T-helper 2 cell (primary cell): ENCODE data around the gene ACTR5.

ENCODE experiments used
- DNase-seq, 5 experiments: peaks; one replicate each; pipeline versions ENCODE4 v3.0.0 to v3.0.0-alpha.2; 2012 to 2022
- total RNA-seq, 2 donors: gene quantifications; one replicate each; lab custom pipeline; 2026; lab: John Stamatoyannopoulos, UW

Gene ACTR5
- total RNA-seq, result 30.2 to 42.1 reads per million in 2 donors

DNA sequence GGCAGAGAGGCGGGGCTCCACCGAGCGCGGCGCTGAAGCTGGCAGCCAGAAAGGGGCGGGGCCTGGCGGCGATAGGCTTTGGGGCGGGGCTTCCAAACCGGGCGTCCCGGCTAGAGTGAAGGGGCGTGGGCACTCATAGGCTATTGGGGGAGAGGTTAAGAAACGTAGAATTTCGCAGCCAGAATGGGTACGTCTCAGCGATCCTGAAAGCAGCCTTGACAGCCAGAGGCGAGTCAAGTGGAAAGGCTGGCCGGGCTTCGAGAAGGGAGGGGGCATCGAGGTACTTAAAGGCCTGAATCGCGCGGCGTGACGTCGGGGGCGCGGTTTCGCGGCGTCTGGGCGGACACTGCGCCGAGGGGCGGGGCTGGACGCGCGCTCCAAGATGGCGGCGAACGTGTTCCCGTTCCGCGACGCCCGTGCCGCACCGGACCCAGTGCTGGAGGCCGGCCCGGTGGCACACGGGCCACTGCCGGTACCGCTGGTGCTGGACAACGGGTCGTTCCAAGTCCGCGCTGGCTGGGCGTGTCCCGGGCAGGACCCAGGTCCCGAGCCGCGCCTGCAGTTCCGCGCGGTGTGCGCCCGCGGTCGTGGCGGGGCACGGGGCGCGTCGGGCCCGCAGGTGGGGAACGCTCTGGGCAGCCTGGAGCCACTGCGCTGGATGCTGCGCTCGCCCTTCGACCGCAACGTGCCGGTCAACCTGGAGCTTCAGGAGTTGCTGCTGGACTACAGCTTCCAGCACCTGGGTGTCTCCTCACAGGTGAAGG, at the start of gene ACTR5:
Gene ACTR5 (plus strand): TSS at position 364 of the 764 bp plus-strand sequence. CDS start 19 bp downstream, at position 383.
- DNase-seq, result peak; percentile 92 to 96 (median 96)

DNA sequence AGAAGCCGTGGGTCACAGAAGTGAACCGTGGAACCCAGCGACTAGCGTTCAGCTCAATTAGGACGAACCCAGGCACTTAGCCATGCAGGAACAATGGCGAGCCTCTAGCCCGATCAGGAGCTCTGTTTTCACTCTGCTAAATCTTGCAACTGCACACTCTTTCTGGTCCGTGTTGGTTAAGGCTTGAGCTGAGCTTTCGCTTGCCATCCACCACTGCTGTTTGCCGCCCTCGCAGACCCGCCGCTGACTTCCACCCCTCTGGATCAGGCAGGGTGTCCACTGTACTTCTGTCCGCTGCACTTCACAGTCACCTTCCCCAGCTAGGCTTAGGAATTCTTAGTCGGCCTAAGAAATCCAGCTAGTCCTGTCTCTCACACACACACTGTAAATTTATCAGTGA, 49.7 kb upstream of the ACTR5 start:
- DNase-seq, result no peak

DNA sequence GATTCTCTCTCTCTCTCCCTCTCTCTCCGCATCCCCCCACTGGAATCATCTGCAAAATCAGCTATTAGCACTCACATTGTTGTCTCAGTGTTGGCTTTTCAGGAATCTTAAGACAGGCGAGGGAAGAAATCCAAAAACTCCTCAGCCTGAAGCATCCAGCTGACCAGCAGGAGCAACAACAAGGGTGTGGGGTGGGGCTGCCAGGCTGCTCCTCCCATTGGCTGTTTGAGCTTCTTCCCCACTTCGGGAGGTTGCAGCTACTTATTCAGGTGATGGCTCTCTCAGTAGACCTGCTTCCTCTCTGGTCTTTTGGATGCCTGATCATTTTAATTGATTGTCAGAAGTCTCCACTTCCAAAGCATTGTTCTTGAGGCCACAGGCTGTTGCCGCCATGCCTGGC, 48.1 kb upstream of the ACTR5 start:
- no peak for DNase-seq

DNA sequence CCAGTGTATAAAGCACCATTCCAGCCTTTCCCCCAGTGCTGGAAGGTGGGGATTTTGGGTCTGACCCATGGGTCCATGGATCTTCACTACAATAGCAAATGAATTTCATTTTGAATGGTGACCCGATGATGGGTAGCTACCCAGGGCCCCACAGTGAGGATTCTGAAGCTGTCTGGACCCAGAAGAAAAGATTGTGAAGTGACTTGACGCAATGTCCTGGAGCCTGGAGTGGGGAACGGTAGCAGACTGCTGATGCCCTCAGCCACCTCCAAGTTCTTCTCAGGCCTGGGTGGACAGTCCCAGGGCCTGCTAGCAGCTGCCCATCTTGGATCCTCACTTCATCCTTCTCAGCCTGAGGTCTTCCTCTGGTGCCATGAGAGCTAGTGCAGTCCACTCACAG, 47.3 kb upstream of the ACTR5 start:
- DNase-seq, result no peak

DNA sequence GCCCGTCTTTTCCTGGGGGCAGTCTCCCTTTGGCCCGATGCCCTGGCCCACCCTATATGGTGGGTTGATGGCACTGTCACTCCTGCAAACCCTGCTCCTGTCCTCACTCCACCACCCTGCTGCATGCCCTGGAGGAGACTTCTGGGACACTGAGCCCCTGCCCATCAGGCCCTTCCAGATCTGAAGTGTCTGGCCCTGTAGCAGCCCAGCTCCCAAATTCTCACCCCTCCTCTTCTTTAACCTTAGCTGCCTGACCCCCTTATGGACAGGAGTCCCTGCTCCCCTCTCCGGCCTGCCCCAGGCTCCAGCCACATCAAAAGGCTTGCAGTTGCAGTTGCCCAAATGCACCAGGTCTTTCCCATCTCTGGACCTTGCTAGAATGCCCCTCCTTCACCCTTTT, 44.7 kb upstream of the ACTR5 start:
- DNase-seq, result no peak

DNA sequence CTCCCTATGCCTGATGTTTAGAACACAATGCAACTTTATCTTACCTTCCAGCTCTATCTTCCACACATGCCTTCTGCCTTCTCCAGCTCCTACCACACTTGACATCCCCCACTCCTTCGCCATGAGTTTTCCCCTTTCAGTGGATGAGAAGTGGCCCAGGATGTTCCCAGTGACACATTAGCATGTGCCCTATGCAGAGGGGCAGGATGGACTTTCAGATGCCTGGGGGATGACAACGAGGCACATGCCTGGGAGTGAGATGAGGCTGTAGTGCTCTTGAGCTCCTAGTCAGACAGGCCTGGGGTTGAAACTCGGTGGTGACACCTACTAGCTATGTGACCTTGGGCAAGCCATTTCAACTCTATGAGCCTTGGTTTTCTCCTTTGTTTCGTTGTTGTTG, 44.1 kb upstream of the ACTR5 start:
- no peak for DNase-seq

DNA sequence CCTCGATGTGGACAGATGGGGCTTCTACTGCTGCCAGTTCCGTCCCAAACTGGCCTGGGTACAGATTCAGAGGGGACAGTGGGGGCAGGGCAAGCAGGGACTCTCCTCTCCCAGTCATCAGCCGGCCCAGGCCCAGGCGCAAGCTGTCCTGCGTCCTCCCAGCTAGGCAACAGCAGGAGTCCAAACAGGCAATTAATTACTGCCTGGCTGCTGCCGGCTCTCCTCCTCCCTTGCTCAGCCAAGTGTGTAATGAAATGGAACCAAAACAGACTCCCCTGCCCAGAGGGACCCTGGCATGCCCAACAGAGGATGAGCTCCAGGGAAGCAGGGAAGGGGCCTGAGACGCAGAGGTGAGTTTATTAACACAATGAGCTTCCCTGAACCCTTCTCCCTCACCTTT, 41.8 kb upstream of the ACTR5 start:
- no peak for DNase-seq

DNA sequence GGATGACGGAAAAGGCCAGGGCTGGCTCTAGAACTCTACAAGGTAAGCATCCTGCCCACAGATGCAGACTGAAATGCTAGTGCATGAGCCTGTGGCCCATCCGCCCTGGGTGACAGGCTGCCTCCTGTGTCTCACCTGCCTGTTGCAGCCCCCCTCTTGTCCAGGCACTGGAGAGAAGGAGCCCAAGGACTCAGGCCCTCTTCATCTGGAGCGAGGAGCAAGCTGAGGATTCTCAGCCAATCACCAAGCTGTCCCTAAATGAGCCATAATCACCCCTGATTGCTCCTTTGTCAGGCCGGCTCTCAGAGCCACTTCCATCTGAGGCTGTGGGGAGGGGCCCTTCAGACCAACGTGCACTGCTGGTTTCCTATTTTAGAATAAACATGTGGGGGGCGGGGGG, 34.0 kb upstream of the ACTR5 start:
- no peak for DNase-seq

DNA sequence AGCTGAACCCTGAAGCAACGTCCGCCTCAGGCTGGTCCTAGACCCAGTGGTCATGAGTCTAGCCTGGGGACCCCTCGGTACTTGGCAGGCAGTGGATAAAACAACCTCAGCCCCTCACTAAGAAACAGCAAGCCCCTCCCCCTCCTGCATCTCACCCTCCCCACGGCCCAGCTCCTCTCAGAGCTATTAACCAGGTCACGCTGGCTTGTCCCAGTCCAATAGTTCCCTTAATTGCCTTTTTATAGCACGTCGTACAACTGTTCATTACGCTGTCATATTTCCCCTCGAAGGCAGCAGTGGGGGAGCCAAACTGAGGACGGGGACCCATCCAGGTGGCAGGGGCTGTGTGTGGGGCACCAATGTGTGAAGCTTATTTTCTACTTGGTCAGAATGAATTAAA, 32.6 kb upstream of the ACTR5 start:
- no peak for DNase-seq

DNA sequence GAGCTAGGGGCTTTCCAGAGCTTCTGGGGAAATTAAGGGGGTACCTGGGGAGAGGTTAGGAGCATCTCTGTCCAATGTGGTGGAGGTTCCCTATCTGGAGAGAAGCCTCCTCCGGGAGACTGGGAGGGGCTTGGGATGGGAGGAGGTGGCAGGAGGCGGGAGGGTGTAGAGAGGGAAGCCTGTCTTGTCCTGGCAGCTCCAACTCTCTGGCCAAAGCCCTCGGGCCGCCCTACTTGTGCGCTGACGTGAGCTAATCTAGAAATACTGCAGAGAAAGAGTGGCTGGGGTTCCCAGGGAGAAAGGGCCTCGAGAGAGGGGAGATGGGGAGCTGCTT, 25.6 kb upstream of the ACTR5 start:
- no peak for DNase-seq

DNA sequence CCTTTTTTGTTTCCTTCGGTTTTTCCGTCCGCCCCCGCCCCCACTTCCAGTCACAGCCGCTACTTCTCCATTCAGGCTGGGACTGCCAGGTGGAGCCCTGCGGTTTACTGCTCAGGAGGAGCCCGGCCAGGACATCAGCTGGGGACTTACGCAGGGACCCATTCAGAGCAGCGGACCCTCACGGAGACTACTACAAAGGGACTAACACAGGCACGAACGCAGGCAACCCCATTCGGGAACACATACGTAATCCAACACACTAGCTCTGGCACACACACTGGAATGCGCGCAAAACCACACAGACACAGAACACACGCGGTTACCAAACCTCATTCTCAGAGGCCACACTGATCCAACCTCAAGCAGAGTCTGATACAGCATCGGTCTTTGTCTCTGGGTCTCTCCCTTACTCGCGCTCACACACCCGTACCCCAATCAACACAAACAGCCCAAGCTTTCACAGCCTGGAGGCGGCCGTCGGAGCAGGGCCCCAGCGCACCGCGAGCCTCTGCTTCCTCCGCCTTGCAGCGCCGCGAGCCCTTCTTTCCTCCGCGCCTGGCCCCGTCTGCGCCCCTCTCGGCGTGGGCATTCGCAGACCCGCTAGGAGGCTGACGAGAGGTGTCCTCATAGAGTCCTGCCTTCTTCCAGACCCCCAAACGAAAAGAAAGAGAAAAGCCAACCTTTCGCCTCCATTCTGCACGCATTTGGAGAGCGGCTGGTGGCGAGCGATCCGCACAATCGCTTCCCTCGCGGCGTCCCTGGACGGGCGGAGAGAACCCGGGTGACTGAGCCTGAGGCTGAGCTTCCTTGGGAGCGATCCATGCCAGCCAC, 25.0 kb upstream of the ACTR5 start:
- DNase-seq, result peak in 1 of 5 experiments; percentile 28

DNA sequence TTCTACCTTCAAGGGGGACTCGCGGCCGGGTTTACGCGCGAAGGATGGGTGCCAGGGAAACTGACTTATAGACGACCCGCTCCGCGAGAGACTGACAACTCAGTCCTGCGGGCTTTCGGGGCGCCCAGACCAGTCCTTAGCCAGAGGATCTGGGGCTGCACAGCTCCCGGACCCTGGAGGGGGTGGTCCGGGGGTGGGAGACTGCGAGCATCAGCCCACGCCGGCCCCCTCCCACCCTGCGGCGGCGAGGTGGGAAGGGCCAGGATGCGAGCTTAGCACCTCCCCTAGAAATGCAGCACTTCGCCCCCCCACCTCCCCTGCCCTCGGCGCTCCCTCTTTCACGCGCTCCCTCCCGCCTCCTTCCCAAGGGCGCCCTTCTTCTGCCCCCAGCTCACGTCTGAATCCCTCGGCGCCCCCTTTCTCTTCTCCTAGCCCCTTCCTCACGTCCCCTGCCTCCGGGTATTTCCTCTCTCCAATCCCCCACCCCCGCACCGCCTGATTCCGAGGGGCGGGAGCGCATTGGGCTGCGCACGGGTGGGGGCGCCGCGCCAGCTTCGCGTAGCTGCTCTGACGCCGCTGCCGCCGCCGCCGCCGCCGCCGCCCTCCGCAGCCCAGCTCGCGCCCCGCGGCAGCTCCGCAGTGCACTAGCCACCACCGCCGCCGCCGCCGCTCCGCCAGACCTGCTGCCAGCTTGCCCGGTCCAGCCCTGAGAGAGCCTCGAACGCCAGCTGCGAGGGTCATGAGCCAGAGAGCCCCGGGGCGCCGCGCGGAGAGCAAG, 24.2 kb upstream of the ACTR5 start, which contains the start of gene SLC32A1:
Gene SLC32A1 (plus strand): TSS at position 639 of the 778 bp plus-strand sequence. CDS start 239 bp downstream, outside the sequence.
- DNase-seq, result peak in 1 of 5 experiments; percentile 45

DNA sequence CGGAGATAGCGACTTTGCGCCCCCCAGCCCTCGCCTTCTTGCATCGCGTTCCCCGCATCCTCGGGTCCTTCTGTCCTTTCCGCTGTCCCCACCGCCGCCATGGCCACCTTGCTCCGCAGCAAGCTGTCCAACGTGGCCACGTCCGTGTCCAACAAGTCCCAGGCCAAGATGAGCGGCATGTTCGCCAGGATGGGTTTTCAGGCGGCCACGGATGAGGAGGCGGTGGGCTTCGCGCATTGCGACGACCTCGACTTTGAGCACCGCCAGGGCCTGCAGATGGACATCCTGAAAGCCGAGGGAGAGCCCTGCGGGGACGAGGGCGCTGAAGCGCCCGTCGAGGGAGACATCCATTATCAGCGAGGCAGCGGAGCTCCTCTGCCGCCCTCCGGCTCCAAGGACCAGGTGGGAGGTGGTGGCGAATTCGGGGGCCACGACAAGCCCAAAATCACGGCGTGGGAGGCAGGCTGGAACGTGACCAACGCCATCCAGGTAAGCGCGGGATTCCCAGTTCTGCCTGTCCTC, 23.6 kb upstream of the ACTR5 start:
- no peak for DNase-seq

DNA sequence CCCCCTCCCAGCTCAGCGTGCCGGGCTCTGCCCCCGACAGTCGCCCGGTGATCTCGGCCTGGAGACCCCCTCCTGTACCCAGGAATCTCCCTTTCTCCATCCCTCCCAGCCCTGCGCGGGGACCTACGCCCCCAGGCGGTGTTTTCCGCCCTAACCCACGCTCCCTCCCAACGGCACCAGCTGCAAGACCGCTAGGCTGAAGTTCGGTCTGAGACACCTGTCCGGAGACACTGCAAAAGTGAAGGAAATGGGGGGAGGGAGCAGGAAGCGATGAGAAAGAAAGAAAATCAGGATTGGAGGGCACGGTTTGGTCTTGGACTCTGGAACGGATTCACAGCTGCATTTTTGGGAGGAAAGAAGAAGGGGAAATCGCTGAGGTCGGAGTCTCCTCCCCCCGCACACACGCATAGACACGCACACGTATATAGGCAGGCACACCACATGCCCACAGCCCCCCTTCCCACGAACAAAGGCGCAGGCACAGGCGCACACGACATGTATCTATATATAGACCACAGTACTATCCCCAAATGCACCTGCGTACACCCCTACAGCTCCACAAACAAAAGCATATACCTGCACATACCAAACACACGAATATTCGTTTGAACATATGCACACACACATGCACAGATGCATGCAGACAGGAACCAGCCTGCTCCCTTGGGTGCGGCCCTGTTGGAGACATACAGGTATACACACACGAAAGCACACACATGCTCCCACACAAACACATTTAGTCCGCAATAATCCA, 22.9 kb upstream of the ACTR5 start:
- DNase-seq, result no peak

DNA sequence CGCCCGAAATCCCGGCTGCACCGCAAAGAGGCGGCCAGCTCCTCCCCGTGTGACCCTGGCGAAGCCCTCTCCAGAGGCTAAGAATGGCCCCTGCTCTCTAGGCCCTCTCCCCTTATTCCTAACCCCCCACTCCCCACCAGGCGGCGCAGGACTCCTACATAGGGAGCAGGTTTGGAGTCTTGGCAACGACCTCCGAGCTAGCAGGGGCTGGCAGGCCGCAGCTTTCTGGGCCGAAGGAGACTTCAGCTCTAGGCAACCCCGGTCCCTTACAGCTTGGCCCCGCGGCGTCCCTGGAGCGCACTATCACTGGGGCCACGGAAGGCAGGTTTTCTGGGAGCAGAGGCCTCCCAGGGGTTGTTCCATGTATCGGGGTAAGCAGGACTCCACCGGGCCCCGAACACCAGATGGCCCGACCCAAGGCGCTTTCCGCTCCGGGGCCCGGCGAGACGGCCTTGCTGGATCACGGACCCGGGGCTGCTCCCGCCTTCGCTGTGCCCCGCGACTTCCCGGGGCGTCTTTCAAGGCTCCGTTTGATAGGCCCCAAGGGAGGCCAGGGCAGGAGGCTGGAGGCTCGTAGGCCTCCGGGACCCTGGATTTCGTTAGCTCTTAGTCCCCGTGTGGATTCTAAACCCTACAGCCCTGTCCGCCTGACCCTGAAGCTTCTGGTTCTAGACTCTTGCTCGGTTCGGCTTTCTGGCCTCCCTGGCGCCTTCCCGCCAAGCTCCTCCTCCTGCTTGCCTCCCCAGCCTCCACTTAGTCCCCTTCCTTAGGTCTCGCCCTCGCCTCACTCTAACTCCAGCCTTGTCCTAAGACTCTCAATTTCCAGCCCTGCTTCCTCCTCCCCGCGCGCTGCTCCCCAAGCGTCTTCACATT, 22.1 kb upstream of the ACTR5 start:
- peak in 2 of 5 experiments; percentile 23 to 34 for DNase-seq

DNA sequence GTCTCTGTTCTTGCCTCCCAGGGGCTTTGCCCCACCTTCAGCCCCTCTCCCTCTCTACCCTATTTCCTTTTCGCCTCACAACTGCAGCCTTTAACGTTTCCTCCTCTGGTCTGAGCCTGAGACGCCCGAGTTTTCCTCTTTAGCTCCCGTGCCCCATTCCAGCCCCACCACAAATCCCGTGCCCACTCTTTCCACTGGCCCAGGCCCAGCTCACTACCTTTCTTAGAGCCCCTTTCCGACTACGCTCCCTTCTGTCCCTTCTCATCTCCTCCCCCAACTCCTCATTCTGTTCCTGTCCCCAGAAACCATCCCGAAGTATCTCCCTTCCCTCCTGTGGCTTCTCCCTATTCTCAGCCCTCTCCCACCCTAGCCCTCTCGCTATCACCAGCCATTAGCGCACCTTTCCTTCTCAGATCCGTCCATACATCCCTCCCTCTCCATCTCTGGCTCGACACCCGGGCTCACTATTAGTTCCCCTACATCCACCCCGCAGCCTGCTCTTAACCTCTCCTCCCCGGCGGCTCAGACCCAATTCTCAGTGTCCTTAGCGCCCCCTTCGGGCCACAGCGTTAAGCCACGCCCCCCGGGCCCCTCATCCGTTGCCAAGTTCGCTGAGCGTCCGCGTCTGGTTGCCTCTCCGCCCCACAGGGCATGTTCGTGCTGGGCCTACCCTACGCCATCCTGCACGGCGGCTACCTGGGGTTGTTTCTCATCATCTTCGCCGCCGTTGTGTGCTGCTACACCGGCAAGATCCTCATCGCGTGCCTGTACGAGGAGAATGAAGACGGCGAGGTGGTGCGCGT, 21.3 kb upstream of the ACTR5 start:
- DNase-seq, result peak in 3 of 5 experiments; percentile 39 to 60 (median 41)

DNA sequence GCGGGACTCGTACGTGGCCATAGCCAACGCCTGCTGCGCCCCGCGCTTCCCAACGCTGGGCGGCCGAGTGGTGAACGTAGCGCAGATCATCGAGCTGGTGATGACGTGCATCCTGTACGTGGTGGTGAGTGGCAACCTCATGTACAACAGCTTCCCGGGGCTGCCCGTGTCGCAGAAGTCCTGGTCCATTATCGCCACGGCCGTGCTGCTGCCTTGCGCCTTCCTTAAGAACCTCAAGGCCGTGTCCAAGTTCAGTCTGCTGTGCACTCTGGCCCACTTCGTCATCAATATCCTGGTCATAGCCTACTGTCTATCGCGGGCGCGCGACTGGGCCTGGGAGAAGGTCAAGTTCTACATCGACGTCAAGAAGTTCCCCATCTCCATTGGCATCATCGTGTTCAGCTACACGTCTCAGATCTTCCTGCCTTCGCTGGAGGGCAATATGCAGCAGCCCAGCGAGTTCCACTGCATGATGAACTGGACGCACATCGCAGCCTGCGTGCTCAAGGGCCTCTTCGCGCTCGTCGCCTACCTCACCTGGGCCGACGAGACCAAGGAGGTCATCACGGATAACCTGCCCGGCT, 20.6 kb upstream of the ACTR5 start:
- peak in 1 of 5 experiments; percentile 12 for DNase-seq

DNA sequence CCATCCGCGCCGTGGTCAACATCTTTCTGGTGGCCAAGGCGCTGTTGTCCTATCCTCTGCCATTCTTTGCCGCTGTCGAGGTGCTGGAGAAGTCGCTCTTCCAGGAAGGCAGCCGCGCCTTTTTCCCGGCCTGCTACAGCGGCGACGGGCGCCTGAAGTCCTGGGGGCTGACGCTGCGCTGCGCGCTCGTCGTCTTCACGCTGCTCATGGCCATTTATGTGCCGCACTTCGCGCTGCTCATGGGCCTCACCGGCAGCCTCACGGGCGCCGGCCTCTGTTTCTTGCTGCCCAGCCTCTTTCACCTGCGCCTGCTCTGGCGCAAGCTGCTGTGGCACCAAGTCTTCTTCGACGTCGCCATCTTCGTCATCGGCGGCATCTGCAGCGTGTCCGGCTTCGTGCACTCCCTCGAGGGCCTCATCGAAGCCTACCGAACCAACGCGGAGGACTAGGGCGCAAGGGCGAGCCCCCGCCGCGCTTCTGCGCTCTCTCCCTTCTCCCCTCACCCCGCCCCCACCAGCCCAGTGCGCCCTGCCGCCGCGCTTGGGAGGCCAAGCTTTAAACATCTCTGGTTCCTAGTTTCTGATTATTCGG, 20.0 kb upstream of the ACTR5 start:
- peak in 1 of 5 experiments; percentile 27 for DNase-seq
